ENCODE data around the gene SLC44A4. TPM values are rescaled to one million over a fixed set of nuclear protein-coding genes. Genes with fewer than 3 reads are reported as not detected.

The SLC44A4 gene
- total and polyA plus RNA-seq, 9 of the 15 experiments (the other 6 are each of a cell fraction or from before 2014, with no cell fraction given), result 7.9 to 18.6 (median 11.2) TPM

DNA sequence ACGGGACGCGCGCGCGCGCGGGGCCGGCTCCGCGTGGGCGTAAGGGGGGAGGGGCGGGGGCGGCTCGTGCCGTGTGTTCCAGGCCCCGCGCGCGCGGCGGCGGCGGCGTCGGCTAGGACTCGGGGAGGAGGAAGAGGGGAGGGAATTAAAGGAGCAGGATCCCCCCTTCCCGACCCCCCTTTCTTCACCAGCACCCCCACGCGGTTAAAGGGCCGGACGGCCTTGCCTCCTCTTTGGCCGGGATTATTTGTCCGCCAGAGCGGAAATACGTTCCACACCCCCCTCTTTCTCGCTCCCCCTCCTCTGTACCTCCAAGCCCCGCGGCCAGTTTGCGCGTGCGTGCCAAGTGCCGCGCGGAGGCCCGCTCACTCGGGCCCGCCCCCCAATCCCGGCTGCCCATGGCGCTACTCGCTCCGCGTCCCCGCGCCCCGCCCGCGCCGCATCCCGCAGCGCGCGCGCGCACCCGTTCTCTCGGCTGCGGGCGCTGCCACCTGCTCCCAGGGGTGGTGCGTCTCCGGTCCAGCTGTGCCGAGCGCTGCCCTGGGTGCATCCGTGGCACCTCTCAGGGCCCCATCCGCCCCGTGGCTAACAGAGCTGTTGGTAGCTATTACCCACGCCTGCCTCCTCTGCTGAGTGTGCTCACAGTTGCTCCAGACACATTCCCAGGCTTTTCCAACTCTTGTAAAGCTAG lies 23.3 kb upstream of the SLC44A4 start, which contains the start of gene ZBTB12 (continued):
- TF ChIP-seq REST (IDR thresholded peaks at IDR 0.05; ENCODE audit: borderline replicate concordance) (peak; percentile 65), REST (CRISPR knock-in tag; IDR thresholded peaks at IDR 0.05; ENCODE audit: low read depth) (peak; percentile 89; the same call in 1 of the 2 replicates), SAFB2 (IDR thresholded peaks at IDR 0.05; ENCODE audit: borderline replicate concordance, low read depth, low read length, severe bottlenecking) (no peak), FOXJ3 (CRISPR knock-in tag; IDR thresholded peaks at IDR 0.05) (no peak), KAT2B (IDR thresholded peaks at IDR 0.05; ENCODE audit: low read depth, low read length) (no peak), KLF1 (tag; IDR thresholded peaks at IDR 0.05) (peak; percentile 49; the same call in 1 of the 2 replicates), EGR1 (conservative IDR thresholded peaks at IDR 0.05) (peak; percentile 83), VEZF1 (CRISPR knock-in tag; IDR thresholded peaks at IDR 0.05) (peak; percentile 99), ZNF197 (CRISPR knock-in tag; IDR thresholded peaks at IDR 0.05; ENCODE audit: low read depth) (peak; percentile 88)
- TF ChIP-seq, protein P1, sequence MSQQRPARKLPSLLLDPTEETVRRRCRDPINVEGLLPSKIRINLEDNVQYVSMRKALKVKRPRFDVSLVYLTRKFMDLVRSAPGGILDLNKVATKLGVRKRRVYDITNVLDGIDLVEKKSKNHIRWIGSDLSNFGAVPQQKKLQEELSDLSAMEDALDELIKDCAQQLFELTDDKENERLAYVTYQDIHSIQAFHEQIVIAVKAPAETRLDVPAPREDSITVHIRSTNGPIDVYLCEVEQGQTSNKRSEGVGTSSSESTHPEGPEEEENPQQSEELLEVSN (IDR thresholded peaks at IDR 0.05; ENCODE audit: borderline replicate concordance in 1 of 2, extremely low read depth in 1 of 2, insufficient read depth in 1 of 2, insufficient read length in 1 of 2, low read depth in 1 of 2, low read length in 1 of 2, poor library complexity in 1 of 2, severe bottlenecking in 1 of 2), result peak; percentile 37 to 75
- TF ChIP-seq, protein P2, sequence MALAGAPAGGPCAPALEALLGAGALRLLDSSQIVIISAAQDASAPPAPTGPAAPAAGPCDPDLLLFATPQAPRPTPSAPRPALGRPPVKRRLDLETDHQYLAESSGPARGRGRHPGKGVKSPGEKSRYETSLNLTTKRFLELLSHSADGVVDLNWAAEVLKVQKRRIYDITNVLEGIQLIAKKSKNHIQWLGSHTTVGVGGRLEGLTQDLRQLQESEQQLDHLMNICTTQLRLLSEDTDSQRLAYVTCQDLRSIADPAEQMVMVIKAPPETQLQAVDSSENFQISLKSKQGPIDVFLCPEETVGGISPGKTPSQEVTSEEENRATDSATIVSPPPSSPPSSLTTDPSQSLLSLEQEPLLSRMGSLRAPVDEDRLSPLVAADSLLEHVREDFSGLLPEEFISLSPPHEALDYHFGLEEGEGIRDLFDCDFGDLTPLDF (CRISPR knock-in tag; IDR thresholded peaks at IDR 0.05), result peak; percentile 64
- TF ChIP-seq, protein P3, sequence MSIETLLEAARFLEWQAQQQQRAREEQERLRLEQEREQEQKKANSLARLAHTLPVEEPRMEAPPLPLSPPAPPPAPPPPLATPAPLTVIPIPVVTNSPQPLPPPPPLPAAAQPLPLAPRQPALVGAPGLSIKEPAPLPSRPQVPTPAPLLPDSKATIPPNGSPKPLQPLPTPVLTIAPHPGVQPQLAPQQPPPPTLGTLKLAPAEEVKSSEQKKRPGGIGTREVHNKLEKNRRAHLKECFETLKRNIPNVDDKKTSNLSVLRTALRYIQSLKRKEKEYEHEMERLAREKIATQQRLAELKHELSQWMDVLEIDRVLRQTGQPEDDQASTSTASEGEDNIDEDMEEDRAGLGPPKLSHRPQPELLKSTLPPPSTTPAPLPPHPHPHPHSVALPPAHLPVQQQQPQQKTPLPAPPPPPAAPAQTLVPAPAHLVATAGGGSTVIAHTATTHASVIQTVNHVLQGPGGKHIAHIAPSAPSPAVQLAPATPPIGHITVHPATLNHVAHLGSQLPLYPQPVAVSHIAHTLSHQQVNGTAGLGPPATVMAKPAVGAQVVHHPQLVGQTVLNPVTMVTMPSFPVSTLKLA (conservative IDR thresholded peaks at IDR 0.05), result peak in 1 of 2 experiments; percentile 27; a peak in 2 of 4 replicates
